ENCODE measurements around the gene CD209.
"Not testable (repeated sequence)": the region's sequence is repeated elsewhere in the genome, so short reads cannot be mapped to it uniquely, and the experiment has no call there.

CD209 gene

DNA sequence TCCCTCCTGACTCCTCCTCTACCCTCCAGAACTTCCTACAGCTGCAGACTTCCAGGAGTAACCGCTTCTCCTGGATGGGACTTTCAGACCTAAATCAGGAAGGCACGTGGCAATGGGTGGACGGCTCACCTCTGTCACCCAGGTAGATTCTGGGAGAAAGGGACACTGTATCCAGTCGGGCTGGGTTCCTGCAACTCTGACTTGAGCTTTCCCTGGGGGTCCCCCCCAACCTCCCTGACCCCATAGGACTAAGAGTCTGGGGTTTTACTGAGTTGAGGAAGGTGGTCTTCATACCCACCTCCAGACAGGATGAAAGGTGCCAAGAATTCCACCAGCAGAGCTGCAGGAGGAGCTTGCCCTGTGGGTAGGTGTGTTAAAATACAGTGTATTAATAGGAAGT is 20.2 kb upstream of the CD209 start:
- no peak for DNase-seq (ENCODE audit: low read depth in 2 of 2)

DNA sequence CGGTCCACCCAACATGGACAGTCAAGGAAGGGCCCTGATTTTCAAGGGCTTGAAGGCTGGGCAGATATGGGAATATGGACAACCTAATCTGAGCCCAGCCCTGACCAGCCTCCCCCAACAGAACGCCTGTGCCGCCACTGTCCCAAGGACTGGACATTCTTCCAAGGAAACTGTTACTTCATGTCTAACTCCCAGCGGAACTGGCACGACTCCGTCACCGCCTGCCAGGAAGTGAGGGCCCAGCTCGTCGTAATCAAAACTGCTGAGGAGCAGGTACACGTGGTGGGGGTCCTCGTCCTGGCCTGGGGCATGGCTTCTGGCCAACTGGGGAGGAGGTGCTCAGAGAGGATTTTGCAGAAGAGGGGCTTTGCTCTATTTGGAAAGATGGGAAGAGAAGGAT is 19.2 kb upstream of the CD209 start:
- DNase-seq (ENCODE audit: low read depth in 2 of 2), result no peak

DNA sequence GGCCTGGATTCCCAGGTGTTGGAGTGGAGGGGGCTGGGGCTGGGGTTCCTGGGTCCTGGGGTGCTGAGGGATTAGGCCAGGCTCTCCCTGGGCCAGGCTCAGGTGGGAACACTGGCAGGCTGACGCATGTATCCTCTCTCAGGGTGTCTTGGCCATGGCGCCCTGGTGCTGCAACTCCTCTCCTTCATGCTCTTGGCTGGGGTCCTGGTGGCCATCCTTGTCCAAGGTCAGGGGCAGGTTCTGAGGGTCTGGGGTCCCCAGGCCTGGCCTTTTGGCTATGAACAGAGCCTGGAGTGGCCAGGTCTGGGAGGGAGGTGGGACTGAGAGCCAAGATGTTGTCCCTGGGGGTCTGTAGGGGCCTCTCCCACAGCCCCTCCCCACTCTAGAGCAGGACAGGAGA is 17.7 kb upstream of the CD209 start:
- not testable (repeated sequence) for DNase-seq (ENCODE audit: low read depth in 2 of 2)

DNA sequence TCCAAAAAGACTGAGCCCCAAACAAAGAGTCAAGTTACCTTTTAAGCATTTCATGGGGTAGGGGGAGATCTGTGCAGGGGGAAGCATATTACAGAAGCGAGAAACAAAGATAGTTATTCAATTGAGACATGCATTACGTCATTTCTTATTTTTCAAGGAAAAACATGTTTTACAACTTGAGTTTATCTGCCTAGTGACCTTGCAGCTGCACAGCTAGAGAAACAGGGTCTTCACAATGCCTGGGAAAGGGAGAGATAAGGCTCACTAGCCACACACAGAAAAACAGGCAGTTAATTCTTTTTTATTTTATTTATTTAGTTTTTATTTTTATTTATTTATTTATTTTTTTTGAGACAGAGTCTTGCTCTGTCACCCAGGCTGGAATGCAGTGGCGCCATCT is 16.8 kb upstream of the CD209 start:
- DNase-seq (ENCODE audit: low read depth in 2 of 2), result not testable (repeated sequence)

DNA sequence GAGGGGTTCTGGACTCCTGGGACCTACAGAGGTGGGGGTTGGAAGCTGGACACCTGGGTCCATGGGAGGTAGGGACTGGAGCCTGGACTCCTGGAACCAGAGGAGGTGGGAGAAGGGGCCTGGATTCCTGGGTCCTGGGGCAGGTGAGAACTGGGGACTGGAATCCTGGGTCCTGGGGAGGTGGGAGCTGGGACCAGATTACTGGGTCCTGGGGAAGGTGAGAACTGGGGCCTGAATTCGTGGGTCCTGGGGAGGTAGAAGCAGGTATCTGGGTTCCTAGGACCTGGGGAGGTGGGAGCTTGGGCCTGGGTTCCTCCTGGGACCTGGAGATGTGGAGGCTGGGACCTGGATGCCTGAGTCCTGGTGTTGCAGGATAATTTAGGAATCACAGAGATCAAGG is 16.4 kb upstream of the CD209 start:
- no peak for DNase-seq (ENCODE audit: low read depth in 2 of 2)

DNA sequence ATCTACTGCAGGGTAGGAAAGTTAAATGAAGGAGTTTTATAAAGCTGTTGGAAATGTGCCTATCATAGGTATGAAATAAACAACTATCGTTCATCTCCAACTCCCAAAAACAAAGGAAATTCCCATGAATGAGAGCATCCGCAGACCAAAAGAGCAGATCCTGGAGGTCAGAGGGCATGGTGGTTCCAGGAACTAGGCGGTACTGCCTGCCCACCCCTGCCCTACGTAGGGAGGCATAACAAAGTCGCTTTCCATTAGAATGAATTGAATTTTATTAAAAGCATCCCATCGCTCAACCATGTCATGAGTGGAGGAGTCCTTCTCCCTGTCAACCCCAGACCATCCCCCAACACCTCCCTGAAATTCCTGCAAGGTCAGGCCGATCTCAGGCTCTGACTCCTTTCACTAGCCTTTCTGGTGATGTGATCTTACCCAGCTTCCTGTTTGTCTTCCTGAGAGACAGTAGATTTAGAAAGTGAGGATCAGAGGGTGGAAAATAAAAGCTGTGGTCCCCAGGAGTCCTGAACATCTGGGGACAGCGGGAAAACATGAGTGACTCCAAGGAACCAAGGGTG is 15.5 kb upstream of the CD209 start, which contains the start of gene CLEC4M:
CLEC4M (plus strand) TSS at position 525 of the 575 bp plus-strand sequence; CDS start at position 549, 24 bp downstream.
- DNase-seq (ENCODE audit: low read depth in 2 of 2), result no peak

DNA sequence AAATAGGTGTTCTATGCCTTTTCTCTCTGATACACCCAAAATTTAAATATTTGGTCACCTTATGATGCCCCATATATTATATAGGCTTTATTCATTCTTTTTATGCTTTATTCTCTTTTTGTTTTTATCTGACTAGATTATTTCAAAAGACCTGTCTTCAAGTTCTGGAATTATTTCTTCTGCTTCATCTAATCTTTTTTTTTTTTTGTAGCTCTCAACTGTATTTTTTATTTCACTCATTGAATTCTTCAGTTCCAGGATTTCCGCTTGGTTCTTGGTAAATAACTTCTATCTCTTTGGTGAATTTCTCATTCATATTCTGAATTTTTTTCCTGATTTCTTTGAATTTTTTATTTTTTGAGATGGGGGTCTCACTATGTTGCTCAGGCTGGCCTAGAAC is 11.8 kb upstream of the CD209 start:
- no peak for DNase-seq (ENCODE audit: low read depth in 2 of 2)

DNA sequence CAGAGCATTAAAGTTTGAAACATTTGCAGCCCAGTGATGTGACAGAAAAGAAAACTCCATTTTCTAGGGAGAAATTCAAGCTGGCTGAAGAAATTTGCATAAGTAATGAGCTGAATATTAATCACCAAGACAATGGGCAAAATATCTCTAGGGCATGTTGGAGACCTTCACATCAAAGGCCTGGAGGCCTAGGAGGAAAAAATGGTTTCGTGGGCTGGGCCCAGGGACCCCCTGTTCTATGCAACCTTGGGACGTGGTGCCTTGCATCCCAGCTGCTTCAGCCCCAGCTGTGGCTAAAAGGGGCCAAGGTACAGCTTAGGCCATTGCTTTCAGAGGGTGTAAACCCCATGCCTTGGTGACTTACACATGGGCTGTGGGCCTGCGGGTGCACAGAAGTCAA is 10.0 kb upstream of the CD209 start:
- DNase-seq (ENCODE audit: low read depth in 2 of 2), result no peak

DNA sequence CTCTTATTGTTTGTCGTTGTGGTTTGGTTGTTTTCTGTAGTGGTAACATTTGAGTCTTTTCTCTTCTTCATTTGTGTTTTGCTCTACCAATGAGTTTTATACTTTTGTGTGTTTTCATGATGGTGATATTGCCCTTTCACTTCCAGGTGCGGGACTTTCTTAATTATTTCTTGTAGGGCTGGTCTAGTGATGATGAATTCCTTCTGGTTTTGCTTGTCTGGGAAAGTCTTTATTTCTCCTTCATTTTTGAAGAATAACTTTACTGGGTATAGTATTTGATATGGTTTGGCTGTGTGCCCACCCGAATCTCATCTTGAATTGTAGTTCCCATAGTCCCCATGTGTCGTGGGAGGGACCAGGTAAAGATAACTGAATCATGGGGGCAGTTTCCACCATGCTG is 8.9 kb upstream of the CD209 start:
- no peak for DNase-seq (ENCODE audit: low read depth in 2 of 2)

DNA sequence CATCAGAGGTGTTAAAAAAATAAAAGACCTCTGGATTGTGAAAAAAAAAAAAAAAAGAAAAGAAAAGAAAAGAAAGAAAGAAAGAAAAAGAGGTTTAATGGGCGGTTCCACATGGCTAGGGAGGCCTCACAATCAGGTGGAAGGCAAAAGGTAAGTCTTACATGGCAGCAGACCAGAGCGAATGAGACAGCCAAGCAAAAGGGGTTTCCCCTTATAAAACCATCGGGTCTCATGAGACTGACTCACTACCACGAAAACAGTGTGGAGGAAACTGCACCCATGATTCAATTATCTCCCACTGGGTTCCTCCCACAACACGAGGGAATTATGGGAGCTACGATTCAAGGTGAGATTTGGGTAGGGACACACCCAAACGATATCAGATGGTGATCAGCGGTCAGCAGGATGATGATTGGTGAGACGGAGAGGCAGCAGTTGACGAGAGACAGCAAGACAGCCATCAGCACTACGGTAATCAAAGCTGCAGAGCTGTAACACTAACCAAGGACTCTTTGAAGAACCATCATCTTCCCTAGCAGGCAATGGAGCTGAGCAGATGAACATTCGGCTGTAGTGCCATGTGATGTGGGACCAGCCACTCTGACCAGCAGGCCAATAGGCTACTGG is 3.9 kb upstream of the CD209 start:
- no peak for DNase-seq (ENCODE audit: low read depth in 2 of 2)

DNA sequence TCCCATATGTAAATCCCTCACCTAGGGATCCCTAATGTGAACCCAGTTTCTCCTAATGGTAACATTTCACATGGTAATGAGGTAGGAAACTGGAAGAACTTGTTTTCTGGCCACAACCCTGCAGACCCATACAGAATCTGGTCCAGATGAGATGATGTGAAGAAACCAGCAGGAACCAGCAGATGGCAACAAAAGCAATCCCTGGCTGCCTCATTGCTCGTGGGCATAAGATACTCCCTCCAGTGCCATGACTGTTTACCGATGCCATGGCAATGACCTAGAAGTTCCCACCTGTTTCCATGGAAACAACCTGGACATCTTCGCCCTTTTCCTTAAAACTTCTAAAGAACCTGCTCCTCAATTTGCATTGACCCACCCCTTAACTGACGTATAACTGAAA is 1.4 kb upstream of the CD209 start:
- DNase-seq (ENCODE audit: low read depth in 2 of 2), result no peak

DNA sequence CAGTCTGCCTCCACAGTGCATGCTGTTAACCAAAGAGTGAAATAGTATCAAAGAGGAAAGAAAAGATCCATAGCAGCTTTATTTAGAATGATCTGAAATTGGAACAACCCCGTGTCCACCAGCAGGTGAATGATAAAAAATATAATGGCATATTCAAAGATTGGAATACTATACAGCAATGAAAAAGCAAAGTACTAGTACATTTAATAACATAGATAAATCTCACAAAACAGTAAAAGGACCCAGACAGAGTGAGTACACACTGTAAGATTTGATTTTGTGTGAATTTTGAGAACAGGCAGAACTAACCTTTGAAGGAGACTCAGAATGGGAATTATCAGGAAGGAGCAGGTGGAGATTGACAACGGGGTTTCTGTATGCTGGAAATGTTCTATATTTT is 837 bp upstream of the CD209 start:
- no peak for DNase-seq (ENCODE audit: low read depth in 2 of 2)

DNA sequence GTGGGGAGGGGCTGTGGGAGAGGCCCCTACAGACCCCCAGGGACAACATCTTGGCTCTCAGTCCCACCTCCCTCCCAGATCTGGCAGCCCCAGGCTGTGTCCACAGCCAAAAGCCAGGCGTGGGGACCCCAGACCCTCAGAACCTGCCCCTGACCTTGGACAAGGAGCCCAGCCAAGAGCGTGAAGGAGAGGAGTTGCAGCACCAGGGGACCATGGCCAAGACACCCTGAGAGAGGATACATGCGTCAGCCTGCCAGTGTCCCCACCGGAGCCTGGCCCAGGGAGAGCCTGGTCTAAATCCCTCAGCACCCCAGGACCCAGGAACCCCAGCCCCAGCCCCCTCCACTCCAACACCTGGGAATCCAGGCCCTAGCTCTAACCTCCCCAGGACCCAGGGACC is 1.0 kb downstream of the CD209 start:
- not testable (repeated sequence) for DNase-seq (ENCODE audit: low read depth in 2 of 2)

DNA sequence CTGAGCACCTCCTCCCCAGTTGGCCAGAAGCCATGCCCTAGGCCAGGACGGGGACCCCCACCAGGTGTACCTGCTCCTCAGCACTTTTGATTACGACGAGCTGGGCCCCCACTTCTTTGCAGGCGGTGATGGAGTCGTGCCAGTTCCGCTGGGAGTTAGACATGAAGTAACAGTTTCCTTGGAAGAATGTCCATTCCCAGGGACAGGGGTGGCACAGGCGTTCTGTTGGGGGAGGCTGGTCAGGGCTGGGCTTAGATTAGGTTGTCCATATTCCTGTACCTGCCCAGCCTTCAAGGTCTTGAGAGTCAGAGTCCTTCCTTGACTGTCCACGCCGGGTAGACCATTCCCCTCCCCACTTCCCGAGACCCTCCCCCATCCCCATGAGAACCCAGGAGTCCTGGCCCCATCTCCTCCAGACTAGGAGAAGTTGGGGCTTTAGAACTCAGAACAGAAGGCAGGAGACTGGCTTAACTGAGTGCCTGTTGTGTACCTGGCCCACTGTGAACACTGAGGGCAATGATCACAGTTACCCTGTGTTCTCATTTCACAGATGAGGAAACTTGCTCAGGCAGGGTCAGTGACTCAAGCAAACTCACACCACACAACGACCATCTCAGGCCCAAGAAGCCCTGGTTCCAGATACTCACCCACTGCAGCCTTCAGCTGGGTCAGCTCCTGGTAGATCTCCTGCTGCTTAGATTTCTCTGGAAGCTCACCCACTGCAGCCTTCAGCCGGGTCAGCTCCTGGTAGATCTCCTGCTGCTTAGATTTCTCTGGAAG is 2.3 kb downstream of the CD209 start:
- DNase-seq (ENCODE audit: low read depth in 2 of 2), result no peak

DNA sequence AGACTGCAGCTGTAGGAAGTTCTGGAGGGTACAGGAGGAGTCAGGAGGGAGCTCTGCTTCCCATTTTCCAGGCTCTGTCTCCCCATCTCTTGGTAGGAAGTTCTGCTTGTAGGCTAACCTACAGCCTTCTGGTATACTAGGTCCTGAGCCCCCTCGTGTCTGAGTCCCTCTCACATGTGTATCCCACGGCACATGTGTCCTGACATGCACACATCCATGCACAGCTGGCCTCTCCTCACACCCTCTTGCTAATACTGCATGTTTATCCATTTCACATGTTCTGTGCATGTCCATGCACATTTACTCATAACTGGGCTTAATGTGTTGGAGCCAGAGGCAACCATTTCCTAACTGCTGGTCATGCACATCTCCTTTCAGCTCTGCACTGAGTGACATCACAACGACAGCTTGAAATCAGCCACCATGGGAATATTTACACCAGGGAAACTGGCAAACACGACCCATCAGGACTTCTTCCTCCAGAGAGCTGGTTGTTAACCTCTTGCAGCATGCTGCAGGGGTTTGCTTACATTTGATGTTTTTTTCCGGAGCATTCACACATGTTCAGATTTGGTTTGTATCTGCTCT is 3.0 kb downstream of the CD209 start:
- no peak for DNase-seq (ENCODE audit: low read depth in 2 of 2)

DNA sequence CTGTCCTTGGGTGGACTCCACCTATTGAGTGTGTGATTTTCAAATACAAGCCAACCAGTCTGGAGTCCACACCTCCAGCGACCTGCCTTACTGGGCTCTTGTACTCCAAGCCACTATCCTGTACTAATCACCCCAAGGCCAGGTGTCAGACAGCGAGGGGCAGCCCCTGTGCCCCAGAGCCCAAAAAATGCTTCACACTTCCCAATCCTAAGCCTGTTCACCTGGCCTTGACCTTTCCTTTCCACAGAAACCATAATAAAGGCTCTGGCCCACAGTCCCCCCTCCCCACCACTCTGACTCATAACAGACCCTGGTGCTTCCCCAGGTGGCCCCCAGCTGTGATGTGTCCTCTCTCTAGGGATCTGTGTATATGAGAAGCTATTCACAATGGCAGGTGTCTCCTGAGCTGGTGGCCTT is 3.9 kb downstream of the CD209 start:
- DNase-seq (ENCODE audit: low read depth in 2 of 2), result no peak

DNA sequence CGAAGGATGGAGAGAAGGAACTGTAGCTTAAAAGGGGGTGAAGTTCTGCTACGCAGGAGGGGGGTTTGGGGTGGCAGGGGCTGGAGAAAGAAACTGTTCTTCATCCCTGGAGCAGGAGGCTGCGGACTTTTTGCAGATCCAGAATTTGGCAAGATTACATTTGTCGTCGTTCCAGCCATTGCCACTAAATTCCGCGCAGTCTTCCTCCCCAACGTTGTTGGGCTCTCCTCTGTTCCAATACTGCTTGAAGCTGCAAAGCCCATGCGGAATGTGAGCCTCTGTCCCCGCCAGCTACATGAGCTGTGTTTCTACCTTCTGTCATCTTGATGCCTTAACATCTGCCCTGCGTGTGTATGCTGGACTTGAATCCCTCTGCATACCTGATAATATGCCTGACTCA is 4.3 kb downstream of the CD209 start:
- DNase-seq (ENCODE audit: low read depth in 2 of 2), result no peak

DNA sequence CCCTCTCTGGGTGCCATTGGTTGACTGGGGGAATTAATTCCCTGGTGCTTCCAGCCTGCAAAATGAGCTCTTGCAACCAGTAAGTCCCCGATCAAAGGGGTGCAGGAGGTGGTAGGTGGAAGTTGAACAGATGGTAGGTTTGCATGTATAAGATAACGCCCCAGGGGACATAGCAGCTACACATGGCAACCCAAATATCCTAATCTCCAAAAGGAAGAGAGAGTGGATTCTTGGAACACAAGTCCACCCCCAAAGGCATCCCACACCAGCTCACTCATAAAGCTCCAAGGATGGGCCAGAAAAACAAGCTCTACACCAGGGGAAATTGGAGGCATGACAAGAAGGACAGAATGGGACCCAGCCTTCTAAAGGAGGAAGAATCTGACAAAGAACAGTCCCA is 4.8 kb downstream of the CD209 start:
- no peak for DNase-seq (ENCODE audit: low read depth in 2 of 2)

DNA sequence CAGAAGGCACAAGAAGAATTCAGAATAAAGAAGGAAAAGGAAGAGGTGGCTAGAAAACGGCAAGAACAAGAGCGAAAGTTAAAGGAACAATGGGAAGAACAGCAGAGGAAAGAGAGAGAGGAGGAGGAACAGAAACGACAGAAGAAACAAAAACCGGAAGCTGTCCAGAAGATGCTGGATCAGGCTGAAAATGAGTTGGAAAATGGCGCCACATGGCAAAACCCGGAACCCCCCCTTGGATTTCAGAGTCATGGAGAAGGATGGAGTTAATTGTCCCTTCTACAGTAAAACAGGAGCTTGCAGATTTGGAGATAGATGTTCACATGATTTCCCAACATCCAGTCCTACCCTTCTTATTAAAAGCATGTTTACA is 6.7 kb downstream of the CD209 start:
- DNase-seq (ENCODE audit: low read depth in 2 of 2), result no peak

DNA sequence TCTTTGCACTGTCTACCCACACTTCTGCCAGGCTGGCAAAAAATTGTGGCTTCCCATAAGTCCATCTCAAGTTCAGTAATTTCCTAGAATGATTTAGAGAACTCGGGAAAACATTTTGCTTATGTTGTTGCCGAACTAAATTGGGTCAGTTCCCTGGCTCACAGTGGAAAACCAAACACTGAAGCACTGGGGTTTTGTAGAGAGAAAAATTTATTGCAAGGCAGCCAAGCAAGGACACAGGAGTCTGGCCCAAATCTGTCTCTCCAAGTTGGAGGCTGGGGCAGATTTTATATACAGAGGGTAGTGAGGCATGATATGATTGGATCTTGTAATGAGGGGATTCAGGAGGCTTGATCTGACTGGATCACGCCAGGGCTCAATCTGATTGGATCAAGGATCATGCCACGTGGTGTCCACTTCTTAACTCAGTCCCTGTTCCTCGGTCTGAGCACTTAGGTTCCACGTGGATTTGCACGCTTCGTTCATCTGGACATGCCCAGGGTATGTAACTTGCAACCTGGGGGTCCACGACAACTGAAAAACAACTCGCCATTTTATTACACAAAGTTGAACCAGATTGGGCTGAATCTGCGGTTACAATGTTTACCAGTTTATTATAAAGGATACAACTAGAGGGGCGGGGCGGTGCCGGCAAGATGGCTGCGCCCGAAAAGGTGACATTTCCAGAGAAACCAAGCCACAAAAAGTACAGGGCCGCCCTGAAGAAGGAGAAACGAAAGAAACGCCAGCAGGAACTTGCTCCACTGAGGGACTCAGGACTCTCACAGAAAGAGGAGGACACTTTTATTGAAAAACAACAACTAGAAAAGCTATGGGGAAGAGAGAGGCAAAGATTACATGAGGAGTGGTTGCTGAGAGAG is 7.3 kb downstream of the CD209 start:
- DNase-seq (ENCODE audit: low read depth in 2 of 2), result no peak

DNA sequence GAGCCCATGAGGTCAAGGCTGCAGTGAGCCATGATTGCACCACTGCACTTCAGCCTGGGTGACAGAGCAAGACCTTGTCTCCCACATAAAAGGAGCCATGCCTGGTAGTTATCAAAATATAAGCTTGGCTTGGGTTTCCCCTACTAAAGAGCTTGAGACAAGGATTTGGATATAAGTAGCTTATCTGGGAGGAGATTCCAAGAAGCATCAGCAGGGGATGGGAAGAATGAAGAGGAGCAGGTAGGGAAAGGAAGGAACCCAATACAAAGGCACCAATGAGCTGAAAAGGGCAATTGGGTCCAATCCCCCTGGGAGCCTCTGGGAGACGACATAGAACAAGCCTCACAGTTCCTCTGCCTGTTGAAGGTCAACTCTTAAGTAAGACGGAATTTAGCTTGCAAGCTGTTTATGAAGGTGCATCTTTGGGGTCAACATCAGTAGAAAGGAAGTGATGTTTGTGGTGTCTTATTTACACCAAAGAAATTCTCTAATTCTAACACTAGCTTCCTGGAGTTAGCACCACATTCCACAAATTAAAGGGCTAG is 8.1 kb downstream of the CD209 start:
- no peak for DNase-seq (ENCODE audit: low read depth in 2 of 2)

DNA sequence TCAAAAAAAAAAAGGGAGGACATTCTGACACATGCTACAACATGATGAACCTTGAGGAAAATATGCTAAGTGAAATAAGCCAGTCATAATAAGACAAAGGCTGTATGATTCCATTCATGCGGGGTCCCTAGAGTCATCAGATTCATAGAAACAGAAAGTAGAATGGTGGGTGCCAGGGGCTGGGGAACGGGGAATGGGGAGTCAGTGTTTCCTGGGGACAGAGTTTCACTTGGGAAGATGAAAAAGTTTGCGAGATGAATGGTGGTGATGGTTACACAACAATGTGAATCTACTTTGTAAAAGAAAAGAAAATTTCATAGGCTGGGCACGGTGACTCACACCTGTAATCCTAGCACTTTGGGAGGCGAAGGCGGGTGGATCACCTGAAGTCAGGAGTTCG is 9.3 kb downstream of the CD209 start:
- DNase-seq (ENCODE audit: low read depth in 2 of 2), result no peak

Data from fibroblast of skin of left biceps (primary cell).